HFFc6 (cell line): ENCODE measurements around the gene CYBRD1. TPM values are rescaled to one million over a fixed set of nuclear protein-coding genes. Genes with fewer than 3 reads are reported as not detected.

Experiments
- DNase-seq: peaks from one replicate; pipeline ENCODE4 v3.0.0-alpha.2; 2018
- H3K27ac Mint-ChIP-seq: 2 replicates; pipeline ENCODE4 v1.8.0; 2020; ENCODE audit warnings: mild to moderate bottlenecking, mixed read lengths
- H3K27me3 Mint-ChIP-seq: 2 replicates; pipeline ENCODE4 v1.8.0; 2021; ENCODE audit warnings: mild to moderate bottlenecking, moderate library complexity, mixed read lengths; ENCODE audit not compliant: insufficient read depth
- H3K36me3 Mint-ChIP-seq: 2 replicates; pipeline ENCODE4 v1.8.0; 2021; ENCODE audit warnings: low read depth, mixed read lengths
- H3K4me1 Mint-ChIP-seq: 2 replicates; pipeline ENCODE4 v1.8.0; 2020; ENCODE audit warnings: low read depth, mixed read lengths
- H3K4me3 Mint-ChIP-seq: 2 replicates; pipeline ENCODE4 v1.8.0; 2020; ENCODE audit warnings: mild to moderate bottlenecking, moderate library complexity, mixed read lengths
- H3K9me3 Mint-ChIP-seq: 2 replicates; pipeline ENCODE4 v1.8.0; 2020; ENCODE audit warnings: mild to moderate bottlenecking, mixed read lengths
- CTCF ChIP-seq: fragments of 200-600 bp; sonication (generic); IDR thresholded peaks from 2 replicates; pipeline ENCODE4 v1.5.0; 2021; ENCODE audit warnings: antibody characterized with exemption, mild to moderate bottlenecking
- total RNA-seq, 6 experiments: library from RNA; stranded (reverse); fragmentation: NEBNext Ultra II Directional; extraction: Animal tissue kit (Norgen Biotek cat#: 25700); gene quantifications; 2 replicates in 1 of 6; 3 replicates in 5 of 6; pipeline ENCODE4 v1.2.3, GENCODE V29; 2021

The CYBRD1 gene
- total RNA-seq, 6 experiments from 2014 or later: 108 to 141 (median 131) TPM

DNA sequence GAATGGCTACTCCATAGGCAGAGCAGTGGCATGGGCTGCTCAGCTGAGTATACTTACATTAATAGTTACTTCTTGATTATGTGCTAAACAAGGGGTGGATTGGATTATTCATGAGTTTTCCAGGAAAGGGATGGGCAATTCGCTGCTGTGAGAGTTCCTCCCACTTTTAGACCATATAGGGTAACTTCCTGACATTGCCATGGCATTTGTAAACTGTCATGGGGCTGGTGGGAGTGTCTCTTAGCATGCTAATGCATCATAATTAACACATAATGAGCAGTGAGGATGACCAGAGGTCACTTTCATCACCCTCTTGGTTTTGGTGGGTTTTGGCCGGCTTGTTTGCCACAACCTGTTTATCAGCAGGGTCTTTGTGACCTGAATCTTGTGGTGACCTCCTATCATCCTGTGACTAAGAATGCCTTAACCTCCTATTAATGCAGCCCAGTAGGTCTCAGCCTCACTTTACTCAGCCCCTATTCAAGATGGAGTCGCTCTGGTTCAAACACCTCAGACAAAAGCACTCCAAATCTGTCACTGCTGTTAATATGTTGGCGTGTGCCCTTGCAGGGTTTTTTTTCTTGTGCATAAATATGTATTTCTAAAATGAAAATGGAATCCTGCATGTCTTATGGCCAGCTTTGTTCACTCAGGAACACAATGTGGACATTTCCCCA is 56.0 kb downstream of the CYBRD1 start:
- Mint-ChIP-seq H3K27me3 (peaks cover 2% of the 10 kb centered on the region; the same call in 1 of the 2 replicates), H3K4me1 (peaks cover 8% of the 10 kb centered on the region), H3K9me3 (no peaks in the 10 kb centered on the region), H3K27ac (no peak overlapping the region), H3K4me3 (no peak overlapping the region), H3K36me3 (no peaks in the 10 kb centered on the region)
- no peak for TF ChIP-seq CTCF
- DNase-seq: no peak

DNA sequence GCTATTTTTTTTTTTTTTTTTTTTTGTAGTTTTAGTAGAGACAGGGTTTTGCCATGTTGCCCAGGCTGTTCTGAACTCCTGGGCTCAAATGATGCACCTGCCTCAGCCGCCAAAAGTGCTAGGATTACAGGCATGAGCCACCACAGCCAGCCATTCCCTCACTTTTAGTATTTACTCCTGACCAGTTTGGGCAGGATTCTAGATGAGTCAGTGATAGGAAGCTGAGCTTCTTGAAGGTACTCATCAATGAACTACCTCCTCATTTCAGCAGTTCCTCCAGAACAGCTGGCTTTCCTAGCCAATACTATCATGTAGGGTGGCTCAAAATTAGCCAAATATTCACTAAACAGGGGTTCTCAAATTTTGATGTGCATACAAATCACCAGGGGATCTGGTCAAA is 57.2 kb downstream of the CYBRD1 start:
- no peak overlapping the region for H3K27ac Mint-ChIP-seq
- no peaks in the 10 kb centered on the region for H3K36me3 Mint-ChIP-seq
- peaks cover 2% of the 10 kb centered on the region for H3K4me1 Mint-ChIP-seq
- TF ChIP-seq CTCF: no peak
- DNase-seq: no peak
- H3K4me3 Mint-ChIP-seq: no peak overlapping the region
- H3K27me3 Mint-ChIP-seq: peaks cover 2% of the 10 kb centered on the region; the same call in 1 of the 2 replicates
- H3K9me3 Mint-ChIP-seq: no peaks in the 10 kb centered on the region

GRCh38 chr2:171583566-171583965 is 61.3 kb downstream of the CYBRD1 start:
- no peaks in the 10 kb centered on the region; the same call in 1 of the 2 replicates for H3K36me3 Mint-ChIP-seq
- H3K27me3 Mint-ChIP-seq: no peaks in the 10 kb centered on the region
- DNase-seq: no peak
- H3K27ac Mint-ChIP-seq: no peak overlapping the region
- no peak overlapping the region for H3K4me3 Mint-ChIP-seq
- H3K9me3 Mint-ChIP-seq: peaks cover 4% of the 10 kb centered on the region; the same call in 1 of the 2 replicates
- no peak for TF ChIP-seq CTCF
- H3K4me1 Mint-ChIP-seq: no peaks in the 10 kb centered on the region

- H3K9me3 Mint-ChIP-seq: peaks cover 4% of the 10 kb centered on the region; the same call in 1 of the 2 replicates
- H3K27ac Mint-ChIP-seq: no peak overlapping the region
- no peak for DNase-seq
- no peaks in the 10 kb centered on the region for H3K4me1 Mint-ChIP-seq
- H3K27me3 Mint-ChIP-seq: no peaks in the 10 kb centered on the region
- no peak for TF ChIP-seq CTCF
- no peaks in the 10 kb centered on the region; the same call in 1 of the 2 replicates for H3K36me3 Mint-ChIP-seq
- no peak overlapping the region for H3K4me3 Mint-ChIP-seq
Observed at GRCh38 chr2:171584001-171584400, 61.7 kb downstream of the CYBRD1 start.

DNA sequence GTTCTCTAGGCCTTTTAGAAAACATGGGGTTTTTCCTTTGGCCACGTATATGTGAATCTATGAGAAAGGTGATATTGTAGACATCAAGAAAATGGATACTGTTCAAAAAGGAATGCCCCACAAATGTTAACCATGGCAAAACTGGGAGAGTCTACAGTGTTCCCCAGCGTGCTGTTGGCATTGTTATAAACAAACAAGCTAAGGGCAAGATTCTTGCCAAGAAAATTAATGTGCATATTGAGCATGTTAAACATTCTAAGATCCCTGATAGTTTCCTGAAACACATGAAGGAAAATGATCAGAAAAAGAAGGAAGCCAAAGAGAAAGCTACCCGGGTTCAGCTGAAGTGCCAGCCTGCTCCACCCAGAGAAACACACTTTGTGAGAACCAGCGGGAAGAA is 64.9 kb downstream of the CYBRD1 start:
- Mint-ChIP-seq H3K36me3 (no peaks in the 10 kb centered on the region; the same call in 1 of the 2 replicates), H3K4me3 (no peak overlapping the region), H3K27ac (no peak overlapping the region), H3K9me3 (peaks cover 4% of the 10 kb centered on the region; the same call in 1 of the 2 replicates), H3K4me1 (0 out of 2 replicates have a peak, but pooled peaks cover 4% of the 10 kb centered on the region), H3K27me3 (peaks cover 13% of the 10 kb centered on the region)
- DNase-seq: no peak
- no peak for TF ChIP-seq CTCF
